Lower leg skin (tissue), 4 donors: ENCODE data around the gene SSPN. TPM values are rescaled to one million over a fixed set of nuclear protein-coding genes. Genes with fewer than 3 reads are reported as not detected.

Source experiments
- DNase-seq, 2 donors: peaks; one replicate each; pipeline ENCODE4 v3.0.0-alpha.2; 2019; ENCODE audit warnings: low spot score in 2 of 2
- H3K4me3 ChIP-seq: fragments of 200-600 bp; sonication (generic); 2 replicates; pipeline ENCODE4 v1.5.1; 2017; ENCODE audit warnings: mild to moderate bottlenecking, low read depth; ENCODE audit not compliant: poor library complexity, severe bottlenecking
- CTCF ChIP-seq, 3 donors: fragments of 450-650 bp; IDR thresholded peaks; one replicate each; pipeline ENCODE4 v1.5.1; 2016; ENCODE audit warnings: antibody characterized with exemption in 3 of 3, mild to moderate bottlenecking in 3 of 3, moderate library complexity in 2 of 3
- POLR2A ChIP-seq, 2 donors: fragments of 450-650 bp; IDR thresholded peaks; one replicate each; pipeline ENCODE4 v1.6.1; 2016 to 2017; ENCODE audit warnings: antibody characterized with exemption in 2 of 2, mild to moderate bottlenecking in 1 of 2, moderate library complexity in 1 of 2
- WGBS, 2 donors: methylation state at CpG; one replicate each; pipeline ENCODE4 v1.1.5; 2018; 5-methylcytosine and 5-hydroxymethylcytosine counted together
- intact Hi-C: fragments of 100-400 bp; cut with DNase I; formaldehyde crosslinking; loops from one replicate; pipeline ENCODE4 v1.15.0; 2023; ENCODE audit warnings: low total_unique reads
- total RNA-seq, 4 donors: library from RNA; depleted of rRNA; stranded (reverse); fragments of >200 nt; gene quantifications; one replicate each; pipeline ENCODE4 v1.1.0, GENCODE V29; 2016

The SSPN gene
- total RNA-seq, 4 donors from 2014 or later: 4.5 to 14.1 (median 8.4) TPM

GRCh38 chr12:26153421-26154154 is 41.8 kb upstream of the SSPN start:
- no peak overlapping the region for H3K4me3 ChIP-seq
- intact Hi-C loops: no loop called here
- TF ChIP-seq CTCF (IDR thresholded peaks at IDR 0.05) (no peak), POLR2A (IDR thresholded peaks at IDR 0.05) (no peak)
- WGBS, 2 donors: 51 to 62% methylated on average over 5 of the region's 5 CpGs
- no peak for DNase-seq

GRCh38 chr12:26156201-26156871 is 39.0 kb upstream of the SSPN start:
- DNase-seq: no peak
- intact Hi-C loops: no loop called here
- TF ChIP-seq CTCF (IDR thresholded peaks at IDR 0.05): no peak
- TF ChIP-seq POLR2A (IDR thresholded peaks at IDR 0.05): no peak
- H3K4me3 ChIP-seq: no peak overlapping the region
- WGBS, 2 donors: 84 to 86% methylated on average over 17 of the region's 17 CpGs

- TF ChIP-seq POLR2A (IDR thresholded peaks at IDR 0.05): no peak
- TF ChIP-seq CTCF (IDR thresholded peaks at IDR 0.05): no peak
- intact Hi-C loops: no loop called here
- DNase-seq: no peak
- H3K4me3 ChIP-seq: no peak overlapping the region
- WGBS, 2 donors: 62 to 64% methylated on average over 3 of the region's 3 CpGs
These were observed 38.4 kb upstream of the SSPN start for GRCh38 chr12:26157001-26157400.

GRCh38 chr12:26158078-26158764 is 37.2 kb upstream of the SSPN start:
- TF ChIP-seq POLR2A (IDR thresholded peaks at IDR 0.05) (no peak), CTCF (IDR thresholded peaks at IDR 0.05) (no peak)
- intact Hi-C loops: no loop called here
- 64 to 65% methylated on average over 3 of the region's 3 CpGs for WGBS, 2 donors
- DNase-seq: no peak
- H3K4me3 ChIP-seq: no peak overlapping the region

- no peak for DNase-seq
- 85 to 90% methylated on average over 1 of the region's 1 CpG for WGBS, 2 donors
- no peak overlapping the region for H3K4me3 ChIP-seq
- TF ChIP-seq CTCF (IDR thresholded peaks at IDR 0.05) (no peak), POLR2A (IDR thresholded peaks at IDR 0.05) (no peak)
- intact Hi-C loops: no loop called here
These were observed 33.2 kb upstream of the SSPN start for GRCh38 chr12:26162174-26162573.
